Stomach (tissue), 9 donors: ENCODE results near the gene FLII. TPM values are rescaled to one million over a fixed set of nuclear protein-coding genes. Genes with fewer than 3 reads are reported as not detected.

Experiments used
- DNase-seq, 2 donors: peaks; one replicate each; pipeline versions ENCODE4 v3.0.0 to v3.0.0-alpha.2; 2013 to 2019
- H3K27ac ChIP-seq, 5 donors: fragments of 200-600 bp in 4 of 5; sonication (generic) in 4 of 5; one replicate each; pipeline ENCODE4 v1.5.1; 2013 to 2019; ENCODE audit warnings: mild to moderate bottlenecking in 1 of 5, moderate library complexity in 1 of 5
- H3K27me3 ChIP-seq, 3 donors: fragments of 200-600 bp; sonication (generic); one replicate each; pipeline ENCODE4 v1.5.1; 2017 to 2019; ENCODE audit warnings: mixed run types in 1 of 3
- H3K36me3 ChIP-seq, 4 donors: fragments of 200-600 bp; sonication (generic); 1 replicate in 3 of 4; 2 replicates in 1 of 4; pipeline ENCODE4 v1.5.1; 2016 to 2019
- H3K4me1 ChIP-seq, 4 donors: fragments of 200-600 bp; sonication (generic); one replicate each; pipeline ENCODE4 v1.5.1; 2016 to 2019
- H3K4me3 ChIP-seq, 4 donors: fragments of 200-600 bp; sonication (generic) in 3 of 4; one replicate each; pipeline ENCODE4 v1.5.1; 2016 to 2019; ENCODE audit warnings: mild to moderate bottlenecking in 1 of 4
- H3K9me3 ChIP-seq, 4 donors: fragments of 200-600 bp; sonication (generic); one replicate each; pipeline ENCODE4 v1.5.1; 2016 to 2019
- CTCF ChIP-seq, 7 experiments: fragments of 450-650 bp in 4 of 7; fragments of 200-600 bp in 3 of 7; sonication (generic) in 3 of 7; IDR thresholded peaks; one replicate each; pipeline ENCODE4 v1.5.1; 2016 to 2019; ENCODE audit warnings: antibody characterized with exemption in 7 of 7, control low read depth in 2 of 7, mild to moderate bottlenecking in 1 of 7
- EP300 ChIP-seq: sonication (generic); formaldehyde crosslinking; IDR thresholded peaks from one replicate; pipeline ENCODE4 v1.6.1; 2017; ENCODE audit warnings: antibody characterized with exemption
- POLR2A ChIP-seq, 4 donors: fragments of 450-650 bp; IDR thresholded peaks; one replicate each; pipeline ENCODE4 v1.6.1; 2016; ENCODE audit warnings: antibody characterized with exemption in 4 of 4, control low read depth in 2 of 4, mild to moderate bottlenecking in 1 of 4, moderate library complexity in 1 of 4
- POLR2AphosphoS5 ChIP-seq, 3 donors: sonication (generic); formaldehyde crosslinking; IDR thresholded peaks; one replicate each; pipeline ENCODE4 v1.6.1; 2016; ENCODE audit warnings: antibody characterized with exemption in 3 of 3
- WGBS, 5 donors: extraction: QIAGEN DNeasy Blood & Tissue Kit in 3 of 5; methylation state at CpG; one replicate each; pipeline versions ENCODE4 v1.1.5 to v1.1.7; 2013 to 2018; 5-methylcytosine and 5-hydroxymethylcytosine counted together
- intact Hi-C: fragments of 100-400 bp; cut with DNase I; formaldehyde crosslinking; loops from one replicate; pipeline ENCODE4 v1.15.1; 2023; ENCODE audit warnings: low total_unique reads
- polyA plus RNA-seq, 3 donors: library from polyadenylated mRNA; stranded (reverse); fragments of 200-250 nt; gene quantifications; one replicate each; pipeline ENCODE4 v1.2.3, GENCODE V29; 2013
- total RNA-seq, 5 donors: library from RNA; depleted of rRNA; stranded (reverse); fragments of >200 nt; gene quantifications; one replicate each; pipeline versions ENCODE4 v1.1.0 to v1.2.3, GENCODE V29; 2014 to 2016
- donor health status: healthy with polysubstance abuse.
- donor health status: Bipolar disorder and iron deficiency.
- donor health status: healthy.

The FLII gene
- total and polyA plus RNA-seq, 8 donors: 107 to 677 (median 323) TPM

GRCh38 chr17:18241229-18241871 lies 17.2 kb downstream of the FLII start:
- H3K27ac ChIP-seq: no peak overlapping the region
- H3K4me1 ChIP-seq: peaks cover under 1 to 5% (median 2%) of the 10 kb centered on the region in 4 donors
- 82 to 88% (median 85%) methylated on average over 26 to 28 of the region's 28 CpGs for WGBS, 5 donors
- no peak overlapping the region for H3K4me3 ChIP-seq
- TF ChIP-seq POLR2A (IDR thresholded peaks at IDR 0.05) (no peak), CTCF (IDR thresholded peaks at IDR 0.05) (no peak), EP300 (no peak), POLR2AphosphoS5 (IDR thresholded peaks at IDR 0.05) (no peak)
- no peak for DNase-seq
- H3K27me3 ChIP-seq: no peaks in the 10 kb centered on the region
- intact Hi-C loops: no loop called here
- no peaks in the 10 kb centered on the region for H3K9me3 ChIP-seq
- H3K36me3 ChIP-seq: peaks cover 21 to 99% (median 95%) of the 10 kb centered on the region in 4 donors

GRCh38 chr17:18240449-18240848 lies 18.1 kb downstream of the FLII start:
- TF ChIP-seq EP300: no peak
- no peak overlapping the region for H3K27ac ChIP-seq
- H3K36me3 ChIP-seq: peaks cover 14 to 99% (median 95%) of the 10 kb centered on the region in 4 donors
- WGBS, 5 donors: 91 to 100% (median 93%) methylated on average over 1 to 19 of the region's 19 CpGs
- H3K9me3 ChIP-seq: no peaks in the 10 kb centered on the region
- no peaks in the 10 kb centered on the region for H3K4me1 ChIP-seq
- H3K27me3 ChIP-seq: no peaks in the 10 kb centered on the region
- intact Hi-C loops: no loop called here
- no peak for DNase-seq
- H3K4me3 ChIP-seq: no peak overlapping the region

- no peaks in the 10 kb centered on the region for H3K27me3 ChIP-seq
- TF ChIP-seq POLR2AphosphoS5 (IDR thresholded peaks at IDR 0.05) (no peak), EP300 (no peak), CTCF (IDR thresholded peaks at IDR 0.05) (no peak), POLR2A (IDR thresholded peaks at IDR 0.05) (no peak)
- H3K27ac ChIP-seq: no peak overlapping the region
- WGBS, 5 donors: 80 to 96% (median 94%) methylated on average over 2 to 18 of the region's 18 CpGs
- no peaks in the 10 kb centered on the region for H3K9me3 ChIP-seq
- no peak for DNase-seq
- no peak overlapping the region for H3K4me3 ChIP-seq
- H3K36me3 ChIP-seq: peaks cover 18 to 99% (median 96%) of the 10 kb centered on the region in 4 donors
- H3K4me1 ChIP-seq: no peaks in the 10 kb centered on the region
- intact Hi-C loops: no loop called here
Observed at GRCh38 chr17:18238299-18238698, 20.2 kb downstream of the FLII start.

GRCh38 chr17:18237461-18237860 lies 21.1 kb downstream of the FLII start:
- Histone ChIP-seq H3K36me3 (peaks cover 18 to 100% (median 97%) of the 10 kb centered on the region in 4 donors), H3K4me3 (no peak overlapping the region), H3K9me3 (no peaks in the 10 kb centered on the region), H3K4me1 (no peaks in the 10 kb centered on the region), H3K27ac (no peak overlapping the region), H3K27me3 (no peaks in the 10 kb centered on the region)
- intact Hi-C loops: no loop called here
- WGBS, 5 donors: 85 to 93% (median 91%) methylated on average over 16 to 20 of the region's 20 CpGs
- no peak for DNase-seq
- TF ChIP-seq CTCF (IDR thresholded peaks at IDR 0.05): no peak
- TF ChIP-seq POLR2A (IDR thresholded peaks at IDR 0.05): no peak
- TF ChIP-seq EP300: no peak
- no peak for TF ChIP-seq POLR2AphosphoS5 (IDR thresholded peaks at IDR 0.05)

GRCh38 chr17:18236494-18236893 lies 22.0 kb downstream of the FLII start:
- no peak overlapping the region for H3K4me3 ChIP-seq
- DNase-seq: no peak
- H3K27me3 ChIP-seq: no peaks in the 10 kb centered on the region
- peaks cover 18 to 100% (median 92%) of the 10 kb centered on the region in 4 donors for H3K36me3 ChIP-seq
- H3K27ac ChIP-seq: no peak overlapping the region
- no peaks in the 10 kb centered on the region for H3K9me3 ChIP-seq
- H3K4me1 ChIP-seq: no peaks in the 10 kb centered on the region
- intact Hi-C loops: no loop called here
- TF ChIP-seq POLR2AphosphoS5 (IDR thresholded peaks at IDR 0.05): no peak
- TF ChIP-seq EP300: no peak
- TF ChIP-seq CTCF (IDR thresholded peaks at IDR 0.05): no peak
- TF ChIP-seq POLR2A (IDR thresholded peaks at IDR 0.05): no peak
- 88 to 93% (median 90%) methylated on average over 6 to 18 of the region's 18 CpGs for WGBS, 5 donors
